ENCODE results near the gene KPNA6. TPM values are rescaled to one million over a fixed set of nuclear protein-coding genes. Genes with fewer than 3 reads are reported as not detected.
A peak's percentile ranks its signal among the peaks of the same experiment; 100 is the strongest.

Gene KPNA6
- total RNA-seq, 3 donors from 2014 or later, result 35.5 to 53.1 (median 40.6) TPM

DNA sequence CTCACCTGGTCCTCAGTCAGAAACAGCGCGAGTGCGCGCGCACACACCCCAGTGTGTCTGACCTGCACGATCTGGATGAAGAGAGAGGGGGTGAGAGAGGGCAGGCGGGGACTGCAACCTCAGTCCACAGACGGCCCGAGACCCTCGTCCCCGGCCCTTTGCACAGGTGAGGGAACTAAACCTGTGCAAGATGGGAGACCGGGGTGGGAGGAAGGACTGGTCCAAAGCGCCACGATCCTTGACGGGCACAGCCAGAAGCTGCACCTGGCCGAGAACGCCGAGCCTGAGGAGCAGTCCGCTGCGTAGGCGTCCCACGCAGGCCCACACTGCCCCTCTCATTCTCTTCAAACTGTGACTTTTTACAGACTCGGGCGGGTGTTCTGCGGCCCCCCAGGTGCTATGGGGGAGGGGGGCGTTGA lies 97.1 kb downstream of the KPNA6 start:
- H3K27ac ChIP-seq, result peak overlapping the region; percentile 86 to 87
- DNase-seq (ENCODE audit: low spot score in 2 of 2), result peak in 1 of 2 donors; percentile 27
- intact Hi-C loops (cut with DNase I; ENCODE audit: low total_unique reads), result no loop called here

DNA sequence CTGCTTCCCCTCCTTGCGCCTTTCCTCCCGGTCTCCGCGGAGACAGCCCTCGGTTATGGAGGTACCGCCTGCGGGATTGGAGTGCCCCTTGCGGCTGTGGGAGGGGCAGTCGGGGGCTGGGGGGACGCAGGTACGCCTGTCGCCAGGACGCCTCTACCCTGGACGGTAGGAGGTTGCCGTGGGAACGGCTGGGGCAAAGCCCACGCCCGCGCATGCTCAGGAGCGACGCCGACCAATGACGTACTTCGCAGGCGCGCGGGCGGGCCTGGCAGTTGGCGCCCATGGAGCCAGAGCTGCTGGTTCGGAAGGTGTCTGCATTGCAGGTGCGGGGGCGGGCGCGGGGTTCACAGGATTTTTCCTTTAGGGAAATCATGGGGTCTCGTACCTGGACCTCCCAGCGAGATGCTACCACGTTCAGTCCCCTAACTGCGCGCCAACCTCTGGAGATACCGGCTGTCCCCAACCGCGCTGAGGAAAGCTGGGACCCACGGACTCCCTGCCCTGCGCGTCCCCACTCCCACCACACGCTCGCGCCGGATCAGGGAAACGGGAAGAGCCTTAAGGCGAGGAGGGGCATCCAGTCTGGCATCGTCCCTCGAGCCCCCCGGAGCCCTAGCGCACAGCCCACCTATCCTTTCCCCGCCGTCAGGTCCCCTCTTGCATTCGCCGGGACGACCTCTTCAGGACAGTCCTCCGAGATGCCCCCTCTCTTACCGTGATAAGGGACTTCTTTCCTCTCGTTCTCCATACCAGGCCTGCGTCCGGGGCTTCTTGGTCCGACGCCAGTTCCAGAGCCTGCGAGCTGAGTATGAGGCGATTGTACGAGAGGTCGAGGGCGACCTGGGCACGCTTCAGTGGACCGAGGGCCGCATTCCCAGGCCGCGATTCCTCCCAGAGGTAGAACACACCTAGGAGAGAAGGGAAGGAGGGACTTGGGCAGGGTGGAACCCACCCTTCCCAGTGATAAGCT lies 97.8 kb downstream of the KPNA6 start, which contains the start of gene IQCC:
Gene IQCC (plus strand): TSS at position 271 of the 970 bp plus-strand sequence. CDS start 11 bp downstream, at position 282.
- DNase-seq (ENCODE audit: low spot score in 2 of 2), result peak; percentile 84 to 85
- Histone ChIP-seq H3K27ac (peak within 1 kb of the TSS; percentile 86 to 87), H3K27me3 (no peaks in the 10 kb centered on the region), H3K36me3 (no peaks in the 10 kb centered on the region), H3K4me3 (peak within 1 kb of the TSS; percentile 59 to 78 (median 72)), H3K9me3 (no peaks in the 10 kb centered on the region), H3K4me1 (peaks cover 8 to 10% of the 10 kb centered on the region in 2 donors)
- intact Hi-C loops (cut with DNase I; ENCODE audit: low total_unique reads), result no loop called here
- TF ChIP-seq, protein P1, sequence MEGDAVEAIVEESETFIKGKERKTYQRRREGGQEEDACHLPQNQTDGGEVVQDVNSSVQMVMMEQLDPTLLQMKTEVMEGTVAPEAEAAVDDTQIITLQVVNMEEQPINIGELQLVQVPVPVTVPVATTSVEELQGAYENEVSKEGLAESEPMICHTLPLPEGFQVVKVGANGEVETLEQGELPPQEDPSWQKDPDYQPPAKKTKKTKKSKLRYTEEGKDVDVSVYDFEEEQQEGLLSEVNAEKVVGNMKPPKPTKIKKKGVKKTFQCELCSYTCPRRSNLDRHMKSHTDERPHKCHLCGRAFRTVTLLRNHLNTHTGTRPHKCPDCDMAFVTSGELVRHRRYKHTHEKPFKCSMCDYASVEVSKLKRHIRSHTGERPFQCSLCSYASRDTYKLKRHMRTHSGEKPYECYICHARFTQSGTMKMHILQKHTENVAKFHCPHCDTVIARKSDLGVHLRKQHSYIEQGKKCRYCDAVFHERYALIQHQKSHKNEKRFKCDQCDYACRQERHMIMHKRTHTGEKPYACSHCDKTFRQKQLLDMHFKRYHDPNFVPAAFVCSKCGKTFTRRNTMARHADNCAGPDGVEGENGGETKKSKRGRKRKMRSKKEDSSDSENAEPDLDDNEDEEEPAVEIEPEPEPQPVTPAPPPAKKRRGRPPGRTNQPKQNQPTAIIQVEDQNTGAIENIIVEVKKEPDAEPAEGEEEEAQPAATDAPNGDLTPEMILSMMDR (IDR thresholded peaks at IDR 0.05), result peak in 1 of 3 donors; percentile 5
- TF ChIP-seq POLR2A (IDR thresholded peaks at IDR 0.05), result peak; percentile 31
- peak in 2 of 3 donors; percentile 41 to 85 for TF ChIP-seq POLR2AphosphoS5 (IDR thresholded peaks at IDR 0.05)

More for the DNA sequence above, 97.1 kb downstream of the KPNA6 start:
- Histone ChIP-seq H3K4me3 (peak overlapping the region; percentile 59 to 78 (median 72)), H3K27me3 (no peaks in the 10 kb centered on the region), H3K9me3 (no peaks in the 10 kb centered on the region), H3K4me1 (peaks cover 8 to 10% of the 10 kb centered on the region in 2 donors), H3K36me3 (no peaks in the 10 kb centered on the region)
- TF ChIP-seq POLR2AphosphoS5 (IDR thresholded peaks at IDR 0.05) (peak in 1 of 3 donors; percentile 3), POLR2A (IDR thresholded peaks at IDR 0.05) (no peak)

DNA sequence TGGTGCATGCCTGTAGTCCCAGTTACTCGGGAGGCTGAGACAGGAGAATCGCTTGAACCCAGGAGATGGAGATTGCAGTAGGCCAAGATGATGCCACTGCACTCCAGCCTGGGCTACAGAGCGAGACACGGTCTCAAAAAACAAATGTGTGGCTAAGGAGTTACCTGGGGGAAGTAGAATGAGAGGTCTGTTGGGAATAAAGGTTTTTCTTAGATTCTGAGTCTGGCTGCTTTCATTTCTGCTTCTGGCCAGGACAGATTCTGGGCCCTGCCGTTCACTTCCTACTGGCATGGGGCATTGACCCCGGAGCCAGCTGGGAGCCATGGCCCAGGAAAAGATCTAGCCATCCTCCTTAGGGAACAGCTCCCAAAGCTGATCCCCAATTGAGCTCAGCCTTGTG lies 100.6 kb downstream of the KPNA6 start:
- no peak overlapping the region for H3K4me3 ChIP-seq
- no peaks in the 10 kb centered on the region for H3K9me3 ChIP-seq
- H3K27me3 ChIP-seq, result no peaks in the 10 kb centered on the region
- peaks cover 0 to 8% of the 10 kb centered on the region in 2 donors for H3K4me1 ChIP-seq
- H3K36me3 ChIP-seq, result no peaks in the 10 kb centered on the region
- no peak for DNase-seq (ENCODE audit: low spot score in 2 of 2)
- H3K27ac ChIP-seq, result peak overlapping the region in 1 of 2 donors; percentile 42
- TF ChIP-seq, protein P1 (IDR thresholded peaks at IDR 0.05), result no peak
- TF ChIP-seq POLR2A (IDR thresholded peaks at IDR 0.05) (no peak), POLR2AphosphoS5 (IDR thresholded peaks at IDR 0.05) (no peak)
- intact Hi-C loops (cut with DNase I; ENCODE audit: low total_unique reads), result no loop called here

DNA sequence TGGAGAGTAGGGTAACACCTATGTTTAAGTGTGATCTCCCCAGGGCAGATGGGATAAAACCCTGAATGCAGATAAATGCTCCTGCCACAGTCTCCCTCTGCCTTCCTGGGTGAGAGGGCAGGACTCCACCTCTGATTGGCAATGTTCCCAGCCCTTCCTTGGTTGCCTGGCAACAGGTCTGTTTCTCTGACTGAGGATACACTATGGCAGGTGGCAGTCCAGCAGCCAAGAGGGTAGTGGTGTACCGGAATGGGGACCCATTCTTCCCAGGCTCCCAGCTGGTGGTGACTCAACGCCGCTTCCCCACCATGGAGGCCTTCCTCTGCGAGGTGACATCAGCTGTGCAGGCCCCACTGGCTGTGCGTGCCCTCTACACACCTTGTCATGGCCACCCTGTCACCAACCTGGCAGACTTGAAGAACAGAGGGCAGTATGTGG lies 101.1 kb downstream of the KPNA6 start, which contains the start of gene DCDC2B:
Gene DCDC2B (plus strand): TSS at position 199 of the 438 bp plus-strand sequence. CDS start 5 bp downstream, at position 204.
- Histone ChIP-seq H3K27me3 (no peaks in the 10 kb centered on the region), H3K27ac (peak within 1 kb of the TSS in 1 of 2 donors; percentile 42), H3K36me3 (no peaks in the 10 kb centered on the region), H3K4me3 (no peak within 1 kb of the TSS), H3K4me1 (peaks cover 0 to 8% of the 10 kb centered on the region in 2 donors), H3K9me3 (no peaks in the 10 kb centered on the region)
- intact Hi-C loops (cut with DNase I; ENCODE audit: low total_unique reads), result no loop called here
- TF ChIP-seq POLR2A (IDR thresholded peaks at IDR 0.05) (no peak), POLR2AphosphoS5 (IDR thresholded peaks at IDR 0.05) (no peak)
- TF ChIP-seq, protein P1 (IDR thresholded peaks at IDR 0.05), result no peak
- peak; percentile 67 to 83 for DNase-seq (ENCODE audit: low spot score in 2 of 2)

DNA sequence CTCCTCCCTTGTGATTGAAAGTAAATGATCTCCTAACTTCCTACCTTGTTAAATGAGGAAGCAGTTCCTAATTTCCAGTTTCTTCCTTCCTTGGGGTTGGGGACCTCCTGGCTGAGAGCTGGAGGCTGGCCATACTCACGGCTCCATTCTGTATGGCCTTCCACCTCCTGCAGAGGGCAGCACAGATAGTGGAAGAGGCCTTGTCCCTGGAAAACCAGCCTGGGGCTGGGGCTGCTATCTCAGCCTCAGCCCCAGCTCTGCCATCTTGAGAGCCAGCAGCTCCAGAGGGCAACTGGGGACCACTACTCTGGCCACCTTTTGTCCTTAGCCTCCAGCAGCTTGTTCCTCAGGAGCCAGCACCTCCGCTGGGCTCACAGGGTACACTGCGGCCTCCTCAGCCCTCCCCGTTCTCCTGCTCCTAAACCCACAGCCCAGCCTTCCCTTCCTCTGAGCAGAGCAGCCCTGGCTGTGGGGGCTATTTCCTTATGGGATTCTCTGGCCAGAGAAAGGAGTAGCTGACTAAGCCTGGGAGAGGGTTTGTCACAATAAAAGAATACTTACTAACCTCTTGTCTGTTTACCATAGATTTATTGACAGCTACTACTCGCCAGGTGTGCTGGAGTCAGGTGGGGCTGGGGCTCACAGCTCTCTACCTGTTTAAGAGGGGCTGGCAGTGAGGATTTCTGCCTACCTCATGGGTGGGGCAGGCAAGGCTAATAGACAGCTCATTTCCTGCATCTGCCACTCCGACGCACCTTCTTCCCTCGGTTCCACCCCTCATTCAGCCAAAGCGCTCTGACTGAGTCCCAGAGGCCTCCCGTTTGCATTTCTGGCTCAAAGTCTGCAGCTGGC lies 108.0 kb downstream of the KPNA6 start:
- Histone ChIP-seq H3K36me3 (no peaks in the 10 kb centered on the region), H3K9me3 (no peaks in the 10 kb centered on the region), H3K27ac (peak overlapping the region in 1 of 2 donors; percentile 12), H3K27me3 (no peaks in the 10 kb centered on the region), H3K4me3 (no peak overlapping the region), H3K4me1 (no peaks in the 10 kb centered on the region)
- peak in 1 of 2 donors; percentile 63 for DNase-seq (ENCODE audit: low spot score in 2 of 2)
- TF ChIP-seq POLR2AphosphoS5 (IDR thresholded peaks at IDR 0.05) (no peak), POLR2A (IDR thresholded peaks at IDR 0.05) (no peak)
- TF ChIP-seq, protein P1 (IDR thresholded peaks at IDR 0.05), result peak; percentile 40 to 67 (median 64)
- intact Hi-C loops (cut with DNase I; ENCODE audit: low total_unique reads), result no loop called here

All from breast epithelium (tissue), 4 donors.